ENCODE data around the gene SMIM38. TPM values are rescaled to one million over a fixed set of nuclear protein-coding genes. Genes with fewer than 3 reads are reported as not detected.

Gene SMIM38
- total and polyA plus RNA-seq, 9 of the 15 experiments (the other 6 are each of a cell fraction or from before 2014, with no cell fraction given), result 0.07 to 1.2 (median 0.21) TPM; not detected in 2

DNA sequence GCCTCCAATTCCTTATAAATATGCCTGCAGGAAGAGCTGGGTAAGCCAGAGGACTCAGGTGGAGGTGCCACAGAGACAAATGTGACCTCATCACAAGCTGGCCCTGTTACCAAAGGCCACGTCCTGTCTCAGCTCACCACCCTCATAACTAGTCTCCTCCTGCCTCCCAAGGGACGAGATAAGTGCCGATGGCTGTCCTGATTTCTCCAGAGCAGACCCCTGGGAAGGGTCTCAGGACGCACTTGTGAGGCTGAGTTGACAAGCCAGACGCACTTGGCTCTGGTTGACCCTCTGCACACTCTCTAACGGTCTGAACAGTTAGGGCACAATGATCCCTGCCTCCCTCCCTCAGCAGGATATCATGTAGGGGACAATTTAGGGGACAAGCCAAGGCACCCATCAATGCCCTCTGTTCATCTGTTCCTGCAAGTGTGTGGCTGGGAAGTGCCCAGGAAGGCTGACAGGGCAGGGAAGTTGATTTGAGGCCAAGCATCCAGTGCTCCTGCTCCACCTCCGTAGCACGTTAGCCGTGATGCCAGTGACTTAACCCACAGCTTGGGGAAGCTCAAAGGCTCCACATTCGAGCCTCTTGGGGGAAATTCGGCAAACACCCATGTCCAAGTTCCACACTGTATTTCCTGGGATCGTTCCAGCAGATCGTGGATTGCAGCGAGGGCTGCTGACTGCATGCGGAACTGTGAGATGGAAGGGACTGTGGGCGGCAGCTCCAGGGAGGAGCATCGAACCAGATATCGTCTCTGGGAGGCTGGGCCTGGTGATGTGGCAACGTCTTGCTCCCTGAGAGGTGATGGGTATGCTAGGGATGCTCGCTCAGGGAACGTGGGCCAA lies 2.8 kb downstream of the SMIM38 start:
- Histone ChIP-seq H3K79me2 (ENCODE audit: control insufficient read depth, insufficient read depth, low read length) (no peaks in the 10 kb centered on the region; the same call in 2 of the 3 replicates), H3K9me1 (ENCODE audit: control insufficient read depth, insufficient read depth, low read length) (no peaks in the 10 kb centered on the region), H4K20me1 (replicated peaks; ENCODE audit: control insufficient read depth, insufficient read depth, low read length) (no peaks in the 10 kb centered on the region), H3K27ac (ENCODE audit: extremely low read depth, low read depth, low read length) (no peak overlapping the region), H3K9ac (ENCODE audit: insufficient read depth in 1 of 2, low read depth in 2 of 2, low read length in 2 of 2) (no peak overlapping the region), H3K27me3 (ENCODE audit: control insufficient read depth in 2 of 2, insufficient read depth in 2 of 2, low read length in 2 of 2) (peaks cover 2 to 46% of the 10 kb centered on the region in 2 experiments; a peak in 3 of 5 replicates), H3K4me3 (no peak overlapping the region), H3K9me3 (replicated peaks; ENCODE audit: control insufficient read depth, insufficient read depth, low read depth, low read length) (no peaks in the 10 kb centered on the region), H3K36me3 (ENCODE audit: control insufficient read depth, insufficient read depth, low read length) (no peaks in the 10 kb centered on the region), H3K4me1 (replicated peaks in 1 of 2; ENCODE audit: control insufficient read depth in 2 of 2, insufficient read depth in 2 of 2, low read length in 2 of 2) (peaks cover 34 to 36% of the 10 kb centered on the region in 2 experiments; a peak in 4 of 5 replicates), H3K4me2 (ENCODE audit: insufficient read depth, low read length) (peak overlapping the region; percentile 6; the same call in 1 of the 2 replicates), H2AFZ (ENCODE audit: low read depth, low read length) (no peak overlapping the region)
- intact Hi-C loops (cut with micrococcal nuclease), result no loop called here
- DNase-seq (ENCODE audit: extremely low read depth in 1 of 4, low spot score in 3 of 4), result no peak
- TF ChIP-seq EGR1 (conservative IDR thresholded peaks at IDR 0.05), result 0 out of 2 replicates have a peak, but pooled peaks have one; percentile 8
- no peak for TF ChIP-seq TAL1 (IDR thresholded peaks at IDR 0.05)
- WGBS (ENCODE audit: insufficient coverage, low coverage, missing lambda C conversion rate), result 19% methylated on average over 21 of the region's 21 CpGs
- ChIA-PET CTCF (ENCODE audit: low intra/inter-chr PET ratio) (no interaction called here), POLR2A (interaction anchor here (0.6 to 0.8 kb wide), 3 partner anchors 11 to 800 kb away, joined by 3 read pairs; no protein-coding TSS in a partner anchor)
- no TSS peak for BruUV-seq (replicated peaks)
- in situ Hi-C loops (cut with MboI), result no loop called here
- FAIRE-seq, result no peak
- ATAC-seq, result no peak

DNA sequence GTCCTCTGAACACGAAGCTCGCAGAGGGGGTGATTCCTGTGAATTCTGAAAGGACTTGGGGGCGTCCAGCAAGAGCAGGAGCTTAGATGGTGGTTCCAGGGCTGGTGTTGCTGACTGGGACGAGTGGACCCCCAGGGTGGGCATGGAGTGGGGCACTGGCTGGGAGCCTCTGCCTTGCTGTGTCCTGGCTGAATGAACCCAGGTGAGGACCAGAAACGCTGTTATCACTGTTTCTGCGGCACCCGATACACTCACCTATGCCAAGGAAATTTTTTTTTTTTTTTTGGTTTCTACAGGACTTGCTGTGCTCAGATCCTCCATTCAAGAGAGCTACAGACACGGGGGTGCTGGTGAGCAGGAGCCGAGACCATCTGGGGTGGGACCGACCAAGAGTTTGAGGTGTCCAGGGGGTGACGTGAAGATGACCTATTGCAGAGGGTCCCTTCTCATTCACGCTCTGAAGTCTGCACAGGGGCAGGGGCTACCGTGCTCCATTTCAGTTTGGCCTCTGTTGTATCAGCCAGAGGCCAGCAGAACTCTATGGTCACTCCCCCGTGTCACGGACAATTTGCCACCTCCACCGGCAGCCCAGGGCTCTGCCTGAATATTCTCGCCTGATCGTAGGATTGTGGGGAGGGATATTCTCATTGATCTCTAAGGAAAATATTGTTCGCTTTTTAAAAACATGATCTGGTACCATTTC lies 3.6 kb downstream of the SMIM38 start:
- ChIA-PET CTCF (ENCODE audit: low intra/inter-chr PET ratio) (no interaction called here), POLR2A (interaction anchor here (0.8 kb wide), 2 partner anchors 12 to 44 kb away, joined by 3 read pairs; no protein-coding TSS in a partner anchor)
- Histone ChIP-seq H3K4me1 (replicated peaks in 1 of 2; ENCODE audit: control insufficient read depth in 2 of 2, insufficient read depth in 2 of 2, low read length in 2 of 2) (peaks cover 33 to 36% of the 10 kb centered on the region in 2 experiments; a peak in 4 of 5 replicates), H3K79me2 (ENCODE audit: control insufficient read depth, insufficient read depth, low read length) (no peaks in the 10 kb centered on the region; the same call in 2 of the 3 replicates), H2AFZ (ENCODE audit: low read depth, low read length) (no peak overlapping the region), H3K36me3 (ENCODE audit: control insufficient read depth, insufficient read depth, low read length) (no peaks in the 10 kb centered on the region), H3K27ac (ENCODE audit: extremely low read depth, low read depth, low read length) (no peak overlapping the region), H3K9me1 (ENCODE audit: control insufficient read depth, insufficient read depth, low read length) (no peaks in the 10 kb centered on the region), H4K20me1 (replicated peaks; ENCODE audit: control insufficient read depth, insufficient read depth, low read length) (no peaks in the 10 kb centered on the region), H3K4me2 (ENCODE audit: insufficient read depth, low read length) (no peak overlapping the region), H3K4me3 (no peak overlapping the region), H3K9ac (ENCODE audit: insufficient read depth in 1 of 2, low read depth in 2 of 2, low read length in 2 of 2) (peak overlapping the region in 1 of 2 experiments; percentile 43; a peak in 1 of 4 replicates), H3K27me3 (ENCODE audit: control insufficient read depth in 2 of 2, insufficient read depth in 2 of 2, low read length in 2 of 2) (peaks cover 2 to 47% of the 10 kb centered on the region in 2 experiments; a peak in 3 of 5 replicates), H3K9me3 (replicated peaks; ENCODE audit: control insufficient read depth, insufficient read depth, low read depth, low read length) (no peaks in the 10 kb centered on the region)
- no peak for ATAC-seq
- DNase-seq (ENCODE audit: extremely low read depth in 1 of 4, low spot score in 3 of 4), result no peak
- intact Hi-C loops (cut with micrococcal nuclease), result no loop called here
- in situ Hi-C loops (cut with MboI), result no loop called here
- BruUV-seq (replicated peaks), result no TSS peak
- 29% methylated on average over 19 of the region's 19 CpGs for WGBS (ENCODE audit: insufficient coverage, low coverage, missing lambda C conversion rate)
- FAIRE-seq, result no peak
- no peak for TF ChIP-seq KLF10 (CRISPR knock-in tag; IDR thresholded peaks at IDR 0.05)
- TF ChIP-seq HDAC2 (IDR thresholded peaks at IDR 0.05), result no peak
- no peak for TF ChIP-seq SP2 (IDR thresholded peaks at IDR 0.05; ENCODE audit: extremely low read depth, low read depth, low read length, poor library complexity, severe bottlenecking)
- TF ChIP-seq, protein P1, sequence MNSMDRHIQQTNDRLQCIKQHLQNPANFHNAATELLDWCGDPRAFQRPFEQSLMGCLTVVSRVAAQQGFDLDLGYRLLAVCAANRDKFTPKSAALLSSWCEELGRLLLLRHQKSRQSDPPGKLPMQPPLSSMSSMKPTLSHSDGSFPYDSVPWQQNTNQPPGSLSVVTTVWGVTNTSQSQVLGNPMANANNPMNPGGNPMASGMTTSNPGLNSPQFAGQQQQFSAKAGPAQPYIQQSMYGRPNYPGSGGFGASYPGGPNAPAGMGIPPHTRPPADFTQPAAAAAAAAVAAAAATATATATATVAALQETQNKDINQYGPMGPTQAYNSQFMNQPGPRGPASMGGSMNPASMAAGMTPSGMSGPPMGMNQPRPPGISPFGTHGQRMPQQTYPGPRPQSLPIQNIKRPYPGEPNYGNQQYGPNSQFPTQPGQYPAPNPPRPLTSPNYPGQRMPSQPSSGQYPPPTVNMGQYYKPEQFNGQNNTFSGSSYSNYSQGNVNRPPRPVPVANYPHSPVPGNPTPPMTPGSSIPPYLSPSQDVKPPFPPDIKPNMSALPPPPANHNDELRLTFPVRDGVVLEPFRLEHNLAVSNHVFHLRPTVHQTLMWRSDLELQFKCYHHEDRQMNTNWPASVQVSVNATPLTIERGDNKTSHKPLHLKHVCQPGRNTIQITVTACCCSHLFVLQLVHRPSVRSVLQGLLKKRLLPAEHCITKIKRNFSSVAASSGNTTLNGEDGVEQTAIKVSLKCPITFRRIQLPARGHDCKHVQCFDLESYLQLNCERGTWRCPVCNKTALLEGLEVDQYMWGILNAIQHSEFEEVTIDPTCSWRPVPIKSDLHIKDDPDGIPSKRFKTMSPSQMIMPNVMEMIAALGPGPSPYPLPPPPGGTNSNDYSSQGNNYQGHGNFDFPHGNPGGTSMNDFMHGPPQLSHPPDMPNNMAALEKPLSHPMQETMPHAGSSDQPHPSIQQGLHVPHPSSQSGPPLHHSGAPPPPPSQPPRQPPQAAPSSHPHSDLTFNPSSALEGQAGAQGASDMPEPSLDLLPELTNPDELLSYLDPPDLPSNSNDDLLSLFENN (IDR thresholded peaks at IDR 0.05; ENCODE audit: low read depth in 2 of 2, low read length in 2 of 2), result no peak
- TF ChIP-seq ZNF253 (CRISPR knock-in tag; conservative IDR thresholded peaks at IDR 0.05), result no peak
- TF ChIP-seq MTA1 (IDR thresholded peaks at IDR 0.05; ENCODE audit: borderline replicate concordance), result no peak
- no peak for TF ChIP-seq ZNF121 (CRISPR knock-in tag; conservative IDR thresholded peaks at IDR 0.05)
- no peak for TF ChIP-seq ZNF23 (CRISPR knock-in tag; IDR thresholded peaks at IDR 0.05)
